H1 (cell line): ENCODE data around the gene GRIP2.
A peak's percentile ranks its signal among the peaks of the same experiment; 100 is the strongest.

Source experiments
- ASH2L ChIP-seq: fragments of 200-600, 300-600 bp; sonication (generic); IDR thresholded peaks from one replicate; pipeline ENCODE4 v1.7.1; 2017; ENCODE audit warnings: low read length
- CTCF ChIP-seq, 3 experiments: IDR thresholded peaks; 1 replicate in 2 of 3; 2 replicates in 1 of 3; pipeline versions ENCODE4 v1.5.1 to v1.6.1; 2011; ENCODE audit warnings: low read length in 3 of 3, mild to moderate bottlenecking in 3 of 3, inconsistent platforms in 2 of 3, low read depth in 1 of 3, moderate library complexity in 1 of 3; ENCODE audit not compliant: insufficient read depth in 1 of 3; ENCODE audit errors: control extremely low read depth in 1 of 3
- PHF8 ChIP-seq: fragments of 200-600 bp; sonication (generic); conservative IDR thresholded peaks from 2 replicates; pipeline ENCODE4 v1.7.1; 2012; ENCODE audit warnings: low read depth, mild to moderate bottlenecking, inconsistent platforms, low read length, moderate library complexity
- SUZ12 ChIP-seq: fragments of 200-600 bp; sonication (generic); IDR thresholded peaks from 2 replicates; pipeline ENCODE4 v1.6.1; 2012; ENCODE audit warnings: mild to moderate bottlenecking, inconsistent platforms, low read length, moderate library complexity, mixed read lengths

GRCh38 chr3:14534516-14535191 is 5.5 kb downstream of the GRIP2 start:
- TF ChIP-seq ASH2L: peak; percentile 63
- TF ChIP-seq CTCF (IDR thresholded peaks at IDR 0.05; ENCODE audit: control extremely low read depth in 1 of 3, insufficient read depth in 1 of 3, low read depth in 1 of 3, low read length in 3 of 3): peak in 1 of 3 experiments; percentile 32; a peak in 1 of 4 replicates
- TF ChIP-seq PHF8: no peak
- no peak for TF ChIP-seq SUZ12
